GM23338 (cell line): ENCODE results near the gene SLC17A1. TPM values are rescaled to one million over a fixed set of nuclear protein-coding genes. Genes with fewer than 3 reads are reported as not detected.

Experiments
- ATAC-seq: fragments of 200-7000 bp; cut with Tn5 transposase; 3 replicates; pipeline ENCODE4 v1.9.1; 2020
- DNase-seq: peaks from one replicate; pipeline ENCODE4 v3.0.0-alpha.2; 2015; ENCODE audit warnings: low spot score
- H2AFZ ChIP-seq: fragments of 200-600 bp; sonication (generic); 2 replicates; pipeline ENCODE4 v1.8.0; 2016; ENCODE audit warnings: antibody characterized with exemption, mild to moderate bottlenecking, moderate library complexity
- H3F3A ChIP-seq: fragments of 200-600 bp; sonication (generic); replicated peaks from 2 replicates; pipeline ENCODE4 v1.8.0; 2017; ENCODE audit warnings: antibody characterized with exemption, mixed run types, low read depth
- H3K27ac ChIP-seq: fragments of 200-600 bp; sonication (generic); 2 replicates; pipeline ENCODE4 v1.6.1; 2016; ENCODE audit warnings: low read depth
- H3K27me3 ChIP-seq: fragments of 200-600 bp; sonication (generic); 2 replicates; pipeline ENCODE4 v1.8.0; 2016; ENCODE audit warnings: mild to moderate bottlenecking, mixed run types, moderate library complexity; ENCODE audit not compliant: insufficient read depth
- H3K36me3 ChIP-seq: fragments of 200-600 bp; sonication (generic); 2 replicates; pipeline ENCODE4 v1.8.0; 2016; ENCODE audit warnings: mild to moderate bottlenecking; ENCODE audit not compliant: insufficient read depth
- H3K4me1 ChIP-seq: fragments of 200-600 bp; sonication (generic); 2 replicates; pipeline ENCODE4 v1.8.0; 2016; ENCODE audit warnings: mild to moderate bottlenecking, moderate library complexity; ENCODE audit not compliant: insufficient read depth
- H3K4me2 ChIP-seq: fragments of 200-600 bp; sonication (generic); 2 replicates; pipeline ENCODE4 v1.7.1; 2017; ENCODE audit warnings: mixed run types
- H3K4me3 ChIP-seq: fragments of 200-600 bp; sonication (generic); 2 replicates; pipeline ENCODE4 v1.6.1; 2016; ENCODE audit warnings: mixed run types
- H3K79me2 ChIP-seq: fragments of 200-600 bp; sonication (generic); replicated peaks from 2 replicates; pipeline ENCODE4 v1.8.0; 2017; ENCODE audit warnings: mild to moderate bottlenecking; ENCODE audit not compliant: insufficient read depth
- H3K9me2 ChIP-seq: fragments of 200-600 bp; sonication (generic); 2 replicates; pipeline ENCODE4 v1.8.0; 2017; ENCODE audit not compliant: insufficient read depth
- H4K20me1 ChIP-seq: fragments of 200-600 bp; sonication (generic); replicated peaks from 2 replicates; pipeline ENCODE4 v1.8.0; 2017; ENCODE audit warnings: mild to moderate bottlenecking; ENCODE audit not compliant: insufficient read depth
- H3K27ac Mint-ChIP-seq: 2 replicates; pipeline ENCODE4 v1.8.0; 2020; ENCODE audit warnings: inconsistent platforms, mild to moderate bottlenecking, moderate library complexity, mixed read lengths
- H3K27me3 Mint-ChIP-seq: 3 replicates; pipeline ENCODE4 v1.8.0; 2022; ENCODE audit warnings: low read depth, mild to moderate bottlenecking, moderate library complexity, mixed read lengths, inconsistent platforms; ENCODE audit not compliant: insufficient read depth, poor library complexity
- H3K36me3 Mint-ChIP-seq: 3 replicates; pipeline ENCODE4 v1.8.0; 2021; ENCODE audit warnings: low read depth, mild to moderate bottlenecking, inconsistent platforms, moderate library complexity, mixed read lengths
- H3K4me1 Mint-ChIP-seq: 3 replicates; pipeline ENCODE4 v1.8.0; 2020; ENCODE audit warnings: mild to moderate bottlenecking, inconsistent platforms, mixed read lengths
- H3K4me3 Mint-ChIP-seq: 3 replicates; pipeline ENCODE4 v1.8.0; 2021; ENCODE audit warnings: moderate library complexity, mild to moderate bottlenecking, inconsistent platforms, mixed read lengths
- H3K9me3 Mint-ChIP-seq: 3 replicates; pipeline ENCODE4 v1.8.0; 2020; ENCODE audit warnings: moderate library complexity, mild to moderate bottlenecking, inconsistent platforms, mixed read lengths
- CREB1 ChIP-seq: fragments of 250-450 bp; sonication (Bioruptor Pico); IDR thresholded peaks from 2 replicates; pipeline ENCODE4 v1.5.0; 2020; ENCODE audit warnings: low read depth, mild to moderate bottlenecking, moderate library complexity
- ETS1 ChIP-seq: IDR thresholded peaks from 2 replicates; pipeline ENCODE4 v1.6.1; 2016; ENCODE audit warnings: antibody characterized with exemption
- EZH2 ChIP-seq: fragments of 200-600 bp; sonication (generic); IDR thresholded peaks from one replicate; pipeline ENCODE4 v1.8.0; 2017; ENCODE audit warnings: antibody characterized with exemption, mild to moderate bottlenecking, low read depth; ENCODE audit not compliant: unreplicated experiment
- EZH2phosphoT487 ChIP-seq: fragments of 200-600 bp; sonication (generic); IDR thresholded peaks from one replicate; pipeline ENCODE4 v1.8.1; 2018; ENCODE audit warnings: antibody characterized with exemption; ENCODE audit not compliant: unreplicated experiment
- JUNB ChIP-seq: IDR thresholded peaks from one replicate; pipeline ENCODE4 v1.6.1; 2016; ENCODE audit warnings: antibody characterized with exemption; ENCODE audit not compliant: unreplicated experiment
- NANOG ChIP-seq: IDR thresholded peaks from 2 replicates; pipeline ENCODE4 v1.6.1; 2016; ENCODE audit warnings: antibody characterized with exemption, borderline replicate concordance
- POLR2AphosphoS5 ChIP-seq: IDR thresholded peaks from 2 replicates; pipeline ENCODE4 v1.6.1; 2016; ENCODE audit warnings: antibody characterized with exemption, low read depth
- REST ChIP-seq: IDR thresholded peaks from one replicate; pipeline ENCODE4 v1.6.1; 2018; ENCODE audit warnings: antibody characterized with exemption; ENCODE audit not compliant: unreplicated experiment
- STAT1 ChIP-seq: IDR thresholded peaks from one replicate; pipeline ENCODE4 v1.6.1; 2016; ENCODE audit warnings: antibody characterized with exemption; ENCODE audit not compliant: unreplicated experiment
- ZNF114 ChIP-seq: fragments of 250-450 bp; sonication (Bioruptor Pico); IDR thresholded peaks from 2 replicates; pipeline ENCODE4 v1.5.0; 2020; ENCODE audit warnings: mild to moderate bottlenecking, moderate library complexity
- ZNF331 ChIP-seq: fragments of 250-450 bp; sonication (Bioruptor Pico); IDR thresholded peaks from 2 replicates; pipeline ENCODE4 v1.5.0; 2020; ENCODE audit warnings: low read depth, mild to moderate bottlenecking, moderate library complexity
- ZNF462 ChIP-seq: fragments of 250-450 bp; sonication (Bioruptor Pico); IDR thresholded peaks from 2 replicates; pipeline ENCODE4 v1.5.0; 2020; ENCODE audit warnings: mild to moderate bottlenecking, moderate library complexity
- polyA plus RNA-seq: library from polyadenylated mRNA; unstranded; fragments of >200 nt; fragmentation: Nextera tagmentation; extraction: Ambion mirVana; gene quantifications from 2 replicates; pipeline ENCODE4 v1.2.1, GENCODE V29; 2016
- total RNA-seq: library from RNA; depleted of rRNA; stranded (reverse); fragments of >200 nt; shearing (Covaris generic); gene quantifications from 2 replicates; pipeline ENCODE4 v1.2.3, GENCODE V29; 2014
- TF ChIP-seq, protein P1 (sequence below), 2 experiments: fragments of 200-600 bp in 1 of 2; sonication (generic) in 1 of 2; conservative IDR thresholded peaks; 2 replicates each; pipeline versions ENCODE4 v1.5.1 to v1.6.1; 2016 to 2017; ENCODE audit warnings: antibody characterized with exemption in 2 of 2, low read depth in 2 of 2, mild to moderate bottlenecking in 2 of 2, moderate library complexity in 1 of 2

The SLC17A1 gene
- total and polyA plus RNA-seq, 2 experiments from 2014 or later, result not detected

DNA sequence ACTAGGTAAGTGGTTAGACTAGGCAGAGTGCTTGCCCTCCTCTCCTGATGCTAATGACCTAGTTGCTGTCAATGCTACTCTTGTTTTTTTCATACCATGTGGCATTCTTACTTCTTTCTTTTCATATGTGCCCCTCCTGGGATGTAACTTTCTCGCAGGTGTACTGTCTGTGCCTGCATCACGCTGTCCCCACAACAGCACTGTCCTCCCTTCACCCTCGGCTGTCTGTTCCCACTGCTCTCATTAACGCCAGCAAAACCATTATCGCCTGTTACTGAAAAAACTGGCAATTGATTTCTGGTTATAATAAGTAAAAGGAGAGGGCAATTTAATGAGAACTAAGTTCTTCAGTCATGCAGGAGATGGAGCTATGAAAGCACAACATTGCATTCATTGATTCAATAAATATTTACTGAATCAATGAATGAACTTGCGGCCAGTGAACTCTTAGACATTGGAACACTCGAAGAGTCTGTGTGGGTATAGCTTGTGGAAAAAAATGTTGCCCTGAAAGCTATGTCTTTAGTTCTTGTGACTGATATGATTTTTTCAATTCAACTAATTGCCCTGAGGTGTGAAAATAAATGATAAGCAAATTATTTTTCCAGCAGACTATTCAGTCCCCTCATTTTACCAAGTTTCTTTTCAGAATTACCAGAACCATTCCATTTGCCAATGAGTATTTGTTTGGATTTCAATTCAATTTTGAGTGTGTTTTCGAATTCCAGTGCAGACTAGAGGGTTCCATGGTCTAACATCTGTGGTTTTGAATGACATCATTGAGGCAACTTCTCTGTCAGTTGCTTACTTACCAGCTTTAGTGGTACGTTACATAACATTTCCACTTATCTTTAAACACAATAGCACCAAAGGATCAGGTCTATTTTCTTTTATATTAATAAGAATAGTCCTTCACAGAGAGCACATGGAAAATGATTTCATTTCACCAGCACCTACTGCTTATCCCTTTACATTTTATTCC, 75.2 kb downstream of the SLC17A1 start:
- Histone ChIP-seq H3K4me2 (no peak overlapping the region), H3K36me3 (no peaks in the 10 kb centered on the region), H3K27ac (no peak overlapping the region), H4K20me1 (no peaks in the 10 kb centered on the region), H2AFZ (peak overlapping the region; percentile 52), H3K79me2 (no peaks in the 10 kb centered on the region), H3F3A (no peaks in the 10 kb centered on the region), H3K4me1 (no peaks in the 10 kb centered on the region), H3K9me2 (peaks cover 7% of the 10 kb centered on the region; the same call in 1 of the 2 replicates), H3K27me3 (no peaks in the 10 kb centered on the region), H3K4me3 (no peak overlapping the region)
- Mint-ChIP-seq H3K36me3 (no peaks in the 10 kb centered on the region), H3K27me3 (peaks cover 3% of the 10 kb centered on the region), H3K4me1 (no peaks in the 10 kb centered on the region), H3K9me3 (no peaks in the 10 kb centered on the region), H3K27ac (no peak overlapping the region), H3K4me3 (no peak overlapping the region)
- DNase-seq (no peak), ATAC-seq (no peak)
- TF ChIP-seq NANOG, result no peak
- no peak for TF ChIP-seq ZNF331 (CRISPR knock-in tag)
- TF ChIP-seq ZNF114 (CRISPR knock-in tag), result no peak
- no peak for TF ChIP-seq STAT1
- no peak for TF ChIP-seq ETS1
- no peak for TF ChIP-seq EZH2
- TF ChIP-seq POLR2AphosphoS5, result no peak
- TF ChIP-seq ZNF462 (CRISPR knock-in tag), result no peak
- TF ChIP-seq EZH2phosphoT487, result no peak
- TF ChIP-seq, protein P1, sequence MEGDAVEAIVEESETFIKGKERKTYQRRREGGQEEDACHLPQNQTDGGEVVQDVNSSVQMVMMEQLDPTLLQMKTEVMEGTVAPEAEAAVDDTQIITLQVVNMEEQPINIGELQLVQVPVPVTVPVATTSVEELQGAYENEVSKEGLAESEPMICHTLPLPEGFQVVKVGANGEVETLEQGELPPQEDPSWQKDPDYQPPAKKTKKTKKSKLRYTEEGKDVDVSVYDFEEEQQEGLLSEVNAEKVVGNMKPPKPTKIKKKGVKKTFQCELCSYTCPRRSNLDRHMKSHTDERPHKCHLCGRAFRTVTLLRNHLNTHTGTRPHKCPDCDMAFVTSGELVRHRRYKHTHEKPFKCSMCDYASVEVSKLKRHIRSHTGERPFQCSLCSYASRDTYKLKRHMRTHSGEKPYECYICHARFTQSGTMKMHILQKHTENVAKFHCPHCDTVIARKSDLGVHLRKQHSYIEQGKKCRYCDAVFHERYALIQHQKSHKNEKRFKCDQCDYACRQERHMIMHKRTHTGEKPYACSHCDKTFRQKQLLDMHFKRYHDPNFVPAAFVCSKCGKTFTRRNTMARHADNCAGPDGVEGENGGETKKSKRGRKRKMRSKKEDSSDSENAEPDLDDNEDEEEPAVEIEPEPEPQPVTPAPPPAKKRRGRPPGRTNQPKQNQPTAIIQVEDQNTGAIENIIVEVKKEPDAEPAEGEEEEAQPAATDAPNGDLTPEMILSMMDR (conservative IDR thresholded peaks at IDR 0.05; ENCODE audit: low read depth in 2 of 2), result no peak
- no peak for TF ChIP-seq CREB1 (CRISPR knock-in tag)
- TF ChIP-seq REST, result no peak
- TF ChIP-seq JUNB, result no peak
